IgD-negative memory B cell (primary cell): ENCODE data around the gene SIGLEC15. TPM values are rescaled to one million over a fixed set of nuclear protein-coding genes. Genes with fewer than 3 reads are reported as not detected.

Experiments used
- H3K27ac Mint-ChIP-seq, 3 donors: one replicate each; pipeline ENCODE4 v1.8.0; 2020 to 2022; ENCODE audit warnings: mild to moderate bottlenecking in 3 of 3, mixed read lengths in 3 of 3, moderate library complexity in 1 of 3
- H3K27me3 Mint-ChIP-seq: one replicate; pipeline ENCODE4 v1.8.0; 2021; ENCODE audit warnings: mixed read lengths
- H3K36me3 Mint-ChIP-seq: one replicate; pipeline ENCODE4 v1.8.0; 2020; ENCODE audit warnings: mild to moderate bottlenecking, mixed read lengths
- H3K4me1 Mint-ChIP-seq, 3 donors: one replicate each; pipeline ENCODE4 v1.8.0; 2020 to 2022; ENCODE audit warnings: mixed read lengths in 3 of 3, mild to moderate bottlenecking in 1 of 3
- H3K4me3 Mint-ChIP-seq, 4 donors: one replicate each; pipeline ENCODE4 v1.8.0; 2020 to 2022; ENCODE audit warnings: mild to moderate bottlenecking in 4 of 4, mixed read lengths in 4 of 4, moderate library complexity in 3 of 4
- H3K9me3 Mint-ChIP-seq, 3 donors: one replicate each; pipeline ENCODE4 v1.8.0; 2020 to 2021; ENCODE audit warnings: mixed read lengths in 3 of 3, mild to moderate bottlenecking in 1 of 3
- polyA plus RNA-seq: library from polyadenylated mRNA; unstranded; fragments of 300-500 nt; fragmentation: Illumina TruSeq; gene quantifications from one replicate; pipeline ENCODE4 v1.2.3, GENCODE V29; 2021

Gene SIGLEC15
- polyA plus RNA-seq, 1 donor from 2014 or later = not detected

DNA sequence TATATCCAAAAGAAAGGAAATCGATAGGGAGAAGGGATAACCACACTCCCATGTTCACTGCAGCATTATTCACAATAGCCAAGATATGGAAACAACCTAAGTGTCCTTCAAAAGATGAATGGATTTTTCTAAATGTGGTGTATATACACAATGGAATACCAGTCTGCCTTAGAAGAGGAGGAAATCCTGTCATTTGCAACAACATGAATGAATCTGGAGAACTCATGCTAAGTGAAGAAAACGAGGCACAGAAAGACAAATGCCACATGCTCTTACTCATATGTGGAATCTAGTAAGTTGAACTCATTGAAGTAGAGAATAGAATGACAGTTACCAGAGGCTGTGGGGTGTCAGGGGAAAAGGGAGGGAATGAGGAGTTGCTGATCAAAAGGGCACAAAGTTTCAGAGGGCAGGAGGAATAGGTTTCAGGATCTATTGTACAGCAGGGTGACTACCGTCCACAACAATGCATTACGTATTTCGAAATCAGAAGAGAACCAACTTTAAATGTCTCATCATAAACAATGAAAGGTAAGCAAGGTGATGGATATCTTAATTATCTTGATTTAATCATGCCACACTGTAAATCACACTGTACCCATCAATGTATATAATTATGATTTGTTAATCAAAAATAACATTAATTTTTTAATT, 46.1 kb downstream of the SIGLEC15 start:
- H3K27me3 Mint-ChIP-seq = no peaks in the 10 kb centered on the region
- peaks cover 12% of the 10 kb centered on the region for H3K36me3 Mint-ChIP-seq

GRCh38 chr18:45874491-45875184, 49.2 kb downstream of the SIGLEC15 start:
- Mint-ChIP-seq H3K27me3 (no peaks in the 10 kb centered on the region), H3K9me3 (peaks cover 0 to 8% (median 4%) of the 10 kb centered on the region in 3 donors), H3K27ac (peak overlapping the region; percentile 42 to 92 (median 81)), H3K36me3 (peaks cover 14% of the 10 kb centered on the region), H3K4me3 (peak overlapping the region in 2 of 4 donors; percentile 68 to 84), H3K4me1 (peaks cover 9 to 20% (median 14%) of the 10 kb centered on the region in 3 donors)

More for the DNA sequence above, 46.1 kb downstream of the SIGLEC15 start:
- Mint-ChIP-seq H3K4me3 (no peak overlapping the region), H3K27ac (no peak overlapping the region), H3K4me1 (peaks cover 9 to 20% (median 14%) of the 10 kb centered on the region in 3 donors), H3K9me3 (peaks cover 0 to 8% (median 4%) of the 10 kb centered on the region in 3 donors)

DNA sequence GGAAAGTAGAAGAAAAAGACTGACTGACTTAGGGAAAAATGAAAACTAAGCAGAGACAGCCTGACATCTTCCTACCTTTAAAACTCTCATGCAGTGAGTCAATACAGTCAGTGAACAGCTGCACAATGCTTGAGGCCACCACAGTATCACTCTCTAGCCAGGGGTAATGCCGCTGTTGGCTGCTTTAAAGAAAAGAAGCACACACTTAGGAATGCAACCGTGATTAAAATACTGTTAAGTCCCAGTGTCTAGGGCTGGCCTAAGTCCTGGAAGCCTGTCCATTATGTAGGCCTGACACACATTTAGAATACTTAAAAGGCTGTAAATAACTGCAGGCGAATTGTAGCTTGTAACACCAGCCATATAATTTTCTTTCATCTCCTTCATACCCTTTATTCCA, 50.7 kb downstream of the SIGLEC15 start:
- no peaks in the 10 kb centered on the region for H3K27me3 Mint-ChIP-seq
- peaks cover 17% of the 10 kb centered on the region for H3K36me3 Mint-ChIP-seq
- no peak overlapping the region for H3K4me3 Mint-ChIP-seq
- peaks cover 0 to 8% (median 4%) of the 10 kb centered on the region in 3 donors for H3K9me3 Mint-ChIP-seq
- H3K4me1 Mint-ChIP-seq = peaks cover 15 to 25% (median 18%) of the 10 kb centered on the region in 3 donors
- H3K27ac Mint-ChIP-seq = no peak overlapping the region

DNA sequence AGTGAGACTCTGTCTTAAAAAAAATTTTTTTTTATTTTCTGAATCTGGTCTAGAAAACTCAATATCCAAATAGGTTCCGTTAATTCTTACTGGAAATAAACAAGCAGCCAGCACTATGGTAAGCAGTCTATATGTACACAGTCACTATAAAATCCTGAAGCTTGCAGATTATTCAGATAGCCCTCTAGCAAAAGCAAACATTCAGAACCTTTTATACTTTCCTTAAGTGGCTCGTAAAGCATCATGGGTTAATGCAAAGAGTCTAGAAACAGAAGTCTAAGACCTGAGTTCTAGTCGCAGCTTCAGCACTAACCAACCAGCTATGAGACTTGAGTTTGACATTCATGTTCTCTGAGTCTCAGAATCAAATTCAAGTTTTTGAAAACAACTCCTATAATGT, 51.9 kb downstream of the SIGLEC15 start:
- H3K4me3 Mint-ChIP-seq = no peak overlapping the region
- peaks cover 15 to 23% (median 18%) of the 10 kb centered on the region in 3 donors for H3K4me1 Mint-ChIP-seq
- H3K27me3 Mint-ChIP-seq = no peaks in the 10 kb centered on the region
- no peak overlapping the region for H3K27ac Mint-ChIP-seq
- peaks cover 0 to 8% (median 4%) of the 10 kb centered on the region in 3 donors for H3K9me3 Mint-ChIP-seq
- peaks cover 12% of the 10 kb centered on the region for H3K36me3 Mint-ChIP-seq

GRCh38 chr18:45879681-45880655, 54.5 kb downstream of the SIGLEC15 start:
- H3K4me1 Mint-ChIP-seq = peaks cover 8 to 11% (median 11%) of the 10 kb centered on the region in 3 donors
- H3K27me3 Mint-ChIP-seq = no peaks in the 10 kb centered on the region
- peaks cover 14% of the 10 kb centered on the region for H3K36me3 Mint-ChIP-seq
- no peak overlapping the region for H3K4me3 Mint-ChIP-seq
- H3K27ac Mint-ChIP-seq = peak overlapping the region in 2 of 3 donors; percentile 9 to 73
- H3K9me3 Mint-ChIP-seq = no peaks in the 10 kb centered on the region

- Mint-ChIP-seq H3K27ac (no peak overlapping the region), H3K4me3 (no peak overlapping the region)
These were observed 55.5 kb downstream of the SIGLEC15 start for GRCh38 chr18:45880876-45881558.

GRCh38 chr18:45887585-45887984, 62.1 kb downstream of the SIGLEC15 start:
- no peak overlapping the region for H3K4me3 Mint-ChIP-seq
- no peaks in the 10 kb centered on the region for H3K27me3 Mint-ChIP-seq
- H3K27ac Mint-ChIP-seq = no peak overlapping the region
- H3K36me3 Mint-ChIP-seq = peaks cover 2% of the 10 kb centered on the region
- no peaks in the 10 kb centered on the region for H3K9me3 Mint-ChIP-seq
- no peaks in the 10 kb centered on the region for H3K4me1 Mint-ChIP-seq

More at GRCh38 chr18:45880876-45881558, 55.5 kb downstream of the SIGLEC15 start:
- H3K27me3 Mint-ChIP-seq = no peaks in the 10 kb centered on the region
- no peaks in the 10 kb centered on the region for H3K9me3 Mint-ChIP-seq
- H3K4me1 Mint-ChIP-seq = peaks cover 4 to 6% (median 5%) of the 10 kb centered on the region in 3 donors
- peaks cover 11% of the 10 kb centered on the region for H3K36me3 Mint-ChIP-seq

- no peaks in the 10 kb centered on the region for H3K9me3 Mint-ChIP-seq
- H3K4me3 Mint-ChIP-seq = no peak overlapping the region
- peak overlapping the region in 1 of 3 donors; percentile 6 for H3K27ac Mint-ChIP-seq
- no peaks in the 10 kb centered on the region for H3K27me3 Mint-ChIP-seq
- no peaks in the 10 kb centered on the region for H3K4me1 Mint-ChIP-seq
- peaks cover 1% of the 10 kb centered on the region for H3K36me3 Mint-ChIP-seq
These were observed 64.1 kb downstream of the SIGLEC15 start for GRCh38 chr18:45889419-45890064.

DNA sequence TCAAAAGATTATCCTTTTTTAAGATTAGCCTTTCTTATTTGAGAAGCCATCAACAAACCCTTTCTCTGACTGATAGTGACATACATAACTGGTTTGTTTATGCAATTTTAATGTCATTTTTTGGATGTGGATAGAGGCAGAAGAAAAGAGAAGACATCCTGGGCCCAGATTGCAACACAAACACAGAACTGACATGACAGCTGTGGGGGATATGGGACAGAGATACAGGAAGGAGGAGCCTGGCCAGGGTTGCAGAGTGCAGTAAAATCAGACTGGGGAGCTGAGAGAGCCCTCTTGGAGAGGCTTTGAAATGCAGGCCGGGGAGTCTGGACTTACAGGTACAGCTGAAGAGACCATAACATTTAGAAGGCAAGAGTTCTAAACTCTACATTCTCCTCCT, 65.1 kb downstream of the SIGLEC15 start:
- Mint-ChIP-seq H3K4me1 (peaks cover 0 to 3% (median 0%) of the 10 kb centered on the region in 3 donors), H3K9me3 (no peaks in the 10 kb centered on the region), H3K27me3 (no peaks in the 10 kb centered on the region), H3K4me3 (no peak overlapping the region), H3K36me3 (peaks cover 4% of the 10 kb centered on the region), H3K27ac (no peak overlapping the region)

- no peak overlapping the region for H3K4me3 Mint-ChIP-seq
- no peak overlapping the region for H3K27ac Mint-ChIP-seq
- H3K4me1 Mint-ChIP-seq = peaks cover 0 to 3% (median 0%) of the 10 kb centered on the region in 3 donors
- no peaks in the 10 kb centered on the region for H3K9me3 Mint-ChIP-seq
- H3K27me3 Mint-ChIP-seq = no peaks in the 10 kb centered on the region
- peaks cover 4% of the 10 kb centered on the region for H3K36me3 Mint-ChIP-seq
These were observed 66.3 kb downstream of the SIGLEC15 start for GRCh38 chr18:45891806-45892205.

Other genes starting within 250 kb of the SIGLEC15 start
- gene SLC14A2, start 210.2 kb upstream of the SIGLEC15 start, polyA plus RNA-seq = not detected
- 3.5 TPM for gene SLC14A1, start 101.5 kb upstream of the SIGLEC15 start, polyA plus RNA-seq
- 2.9 TPM for gene EPG5, start 141.7 kb downstream of the SIGLEC15 start, polyA plus RNA-seq
- 1.1 TPM for gene PSTPIP2, start 246.6 kb downstream of the SIGLEC15 start, polyA plus RNA-seq